SK-N-SH (cell line): Measurements from ENCODE around the gene NEU2. TPM values are rescaled to one million over a fixed set of nuclear protein-coding genes. Genes with fewer than 3 reads are reported as not detected.

Experiments
- CTCF ChIA-PET: fragments of 300-600, 350-600 bp; formaldehyde crosslinking; extraction: SDS; loops from one replicate; lab custom pipeline; 2021; lab: Yijun Ruan, JAX
- POLR2A ChIA-PET: fragments of 350-600 bp; sonication (Branson Sonifier 250); formaldehyde crosslinking; extraction: SDS; loops from one replicate; lab custom pipeline; 2020; ENCODE audit warnings: antibody characterized with exemption, inconsistent platforms; lab: Yijun Ruan, JAX
- DNase-seq: peaks from one replicate; pipeline ENCODE4 v3.0.0; 2012
- H2AFZ ChIP-seq: fragments of 200-600 bp; sonication (generic); 2 replicates; pipeline ENCODE4 v1.8.1; 2016; ENCODE audit warnings: antibody characterized with exemption, mild to moderate bottlenecking, low read depth
- H3F3A ChIP-seq: fragments of 200-600 bp; sonication (generic); replicated peaks from 2 replicates; pipeline ENCODE3; 2016; ENCODE audit warnings: antibody characterized with exemption, mild to moderate bottlenecking; ENCODE audit not compliant: insufficient read depth
- H3K27ac ChIP-seq, 2 experiments: fragments of 200-500 bp in 1 of 2; fragments of 200-600 bp in 1 of 2; sonication (Bioruptor generic) in 1 of 2; sonication (generic), shearing (Covaris generic) in 1 of 2; 2 replicates each; pipeline versions ENCODE4 v1.5.1 to v1.6.1; 2014 to 2016; ENCODE audit warnings: low read depth in 2 of 2, inconsistent platforms in 1 of 2, low read length in 1 of 2, mild to moderate bottlenecking in 1 of 2, mixed read lengths in 1 of 2
- H3K27me3 ChIP-seq: fragments of 200-600 bp; sonication (generic), shearing (Covaris generic); 2 replicates; pipeline ENCODE4 v1.6.1; 2016; ENCODE audit warnings: mixed run types; ENCODE audit not compliant: insufficient read depth
- H3K36me3 ChIP-seq, 2 experiments: fragments of 200-500 bp in 1 of 2; fragments of 200-600 bp in 1 of 2; sonication (Bioruptor generic) in 1 of 2; sonication (generic) in 1 of 2; replicated peaks in 1 of 2; 2 replicates each; pipeline versions ENCODE3 to v1.5.1; 2014 to 2016; ENCODE audit warnings: low read length in 1 of 2, mild to moderate bottlenecking in 1 of 2; ENCODE audit not compliant: insufficient read depth in 2 of 2, control insufficient read depth in 1 of 2
- H3K4me1 ChIP-seq, 2 experiments: fragments of 200-500 bp in 1 of 2; fragments of 200-600 bp in 1 of 2; sonication (Bioruptor generic) in 1 of 2; sonication (generic), shearing (Covaris generic) in 1 of 2; 2 replicates each; pipeline versions ENCODE4 v1.5.1 to v1.6.1; 2014 to 2016; ENCODE audit warnings: low read depth in 1 of 2, low read length in 1 of 2, mixed run types in 1 of 2; ENCODE audit not compliant: insufficient read depth in 2 of 2, control insufficient read depth in 1 of 2
- H3K4me2 ChIP-seq: fragments of 200-600 bp; sonication (generic), shearing (Covaris generic); 2 replicates; pipeline ENCODE4 v1.6.1; 2017; ENCODE audit warnings: mixed run types
- H3K4me3 ChIP-seq, 2 experiments: fragments of 200-500 bp in 1 of 2; fragments of 200-600 bp in 1 of 2; sonication (Bioruptor generic) in 1 of 2; sonication (generic), shearing (Covaris generic) in 1 of 2; 2 replicates each; pipeline versions ENCODE4 v1.5.1 to v1.8.1; 2014 to 2016; ENCODE audit warnings: low read depth in 2 of 2, inconsistent platforms in 1 of 2, low read length in 1 of 2, mild to moderate bottlenecking in 1 of 2, mixed read lengths in 1 of 2, moderate library complexity in 1 of 2
- H3K79me2 ChIP-seq: fragments of 200-600 bp; sonication (generic); 2 replicates; pipeline ENCODE4 v1.8.1; 2017; ENCODE audit warnings: mild to moderate bottlenecking; ENCODE audit not compliant: insufficient read depth
- H3K9ac ChIP-seq: fragments of 200-600 bp; sonication (generic); 2 replicates; pipeline ENCODE4 v1.6.1; 2017; ENCODE audit warnings: mixed run types
- H3K9me2 ChIP-seq: fragments of 200-600 bp; sonication (generic); 2 replicates; pipeline ENCODE4 v1.6.1; 2017; ENCODE audit warnings: mixed run types
- H3K9me3 ChIP-seq: fragments of 200-600 bp; sonication (generic); 2 replicates; pipeline ENCODE4 v1.6.1; 2017; ENCODE audit warnings: mixed run types, mild to moderate bottlenecking, moderate library complexity
- H4K20me1 ChIP-seq: fragments of 200-600 bp; sonication (generic); 2 replicates; pipeline ENCODE4 v1.6.1; 2017; ENCODE audit warnings: mild to moderate bottlenecking, mixed run types; ENCODE audit not compliant: insufficient read depth
- FOXJ3 ChIP-seq: sonication (generic); formaldehyde crosslinking; IDR thresholded peaks from 2 replicates; pipeline ENCODE4 v1.5.1; 2020; ENCODE audit warnings: mild to moderate bottlenecking, missing genetic modification reagents
- GATA2 ChIP-seq: sonication (generic); formaldehyde crosslinking; IDR thresholded peaks from 2 replicates; pipeline ENCODE4 v1.5.0; 2020; ENCODE audit warnings: mild to moderate bottlenecking, missing genetic modification reagents
- JUND ChIP-seq: IDR thresholded peaks from 2 replicates; pipeline ENCODE4 v1.4.0; 2012
- MEF2A ChIP-seq: IDR thresholded peaks from 2 replicates; pipeline ENCODE4 v1.4.0; 2012; ENCODE audit warnings: low read depth, borderline replicate concordance
- MXI1 ChIP-seq: IDR thresholded peaks from 2 replicates; pipeline ENCODE4 v1.6.1; 2012; ENCODE audit warnings: mild to moderate bottlenecking, low read depth, low read length, improper control_type of control experiment
- NFIC ChIP-seq: IDR thresholded peaks from 2 replicates; pipeline ENCODE4 v1.4.0; 2012; ENCODE audit warnings: borderline replicate concordance
- POLR2AphosphoS5 ChIP-seq: IDR thresholded peaks from 2 replicates; pipeline ENCODE4 v1.6.1; 2012; ENCODE audit warnings: low read depth, low read length
- SIN3A ChIP-seq: IDR thresholded peaks from 2 replicates; pipeline ENCODE4 v1.6.1; 2012; ENCODE audit warnings: low read depth, mild to moderate bottlenecking, low read length, moderate library complexity, borderline replicate concordance
- YY1 ChIP-seq: IDR thresholded peaks from 2 replicates; pipeline ENCODE4 v1.4.0; 2012; ENCODE audit warnings: low read depth, mild to moderate bottlenecking
- WGBS: methylation state at CpG from one replicate; pipeline ENCODE4 v1.1.6; 2017; ENCODE audit warnings: low lambda C conversion rate; 5-methylcytosine and 5-hydroxymethylcytosine counted together
- polyA plus RNA-seq, 3 experiments: library from polyadenylated mRNA; depleted of rRNA; stranded (reverse); fragments of >200 nt; gene quantifications; 2 replicates each; pipeline ENCODE4 v1.2.3, GENCODE V29; 2012
- TF ChIP-seq, protein P1 (sequence below): IDR thresholded peaks from 2 replicates; pipeline ENCODE4 v1.4.0; 2012; ENCODE audit warnings: low read depth
- TF ChIP-seq, protein P2 (sequence below): fragments of 200-600 bp; sonication (generic); IDR thresholded peaks from 2 replicates; pipeline ENCODE4 v1.6.1; 2017; ENCODE audit warnings: antibody characterized with exemption, mild to moderate bottlenecking, moderate library complexity

The NEU2 gene
- polyA plus RNA-seq, 1 of the 3 experiments (the other 2 are of a cell fraction) = not detected

DNA sequence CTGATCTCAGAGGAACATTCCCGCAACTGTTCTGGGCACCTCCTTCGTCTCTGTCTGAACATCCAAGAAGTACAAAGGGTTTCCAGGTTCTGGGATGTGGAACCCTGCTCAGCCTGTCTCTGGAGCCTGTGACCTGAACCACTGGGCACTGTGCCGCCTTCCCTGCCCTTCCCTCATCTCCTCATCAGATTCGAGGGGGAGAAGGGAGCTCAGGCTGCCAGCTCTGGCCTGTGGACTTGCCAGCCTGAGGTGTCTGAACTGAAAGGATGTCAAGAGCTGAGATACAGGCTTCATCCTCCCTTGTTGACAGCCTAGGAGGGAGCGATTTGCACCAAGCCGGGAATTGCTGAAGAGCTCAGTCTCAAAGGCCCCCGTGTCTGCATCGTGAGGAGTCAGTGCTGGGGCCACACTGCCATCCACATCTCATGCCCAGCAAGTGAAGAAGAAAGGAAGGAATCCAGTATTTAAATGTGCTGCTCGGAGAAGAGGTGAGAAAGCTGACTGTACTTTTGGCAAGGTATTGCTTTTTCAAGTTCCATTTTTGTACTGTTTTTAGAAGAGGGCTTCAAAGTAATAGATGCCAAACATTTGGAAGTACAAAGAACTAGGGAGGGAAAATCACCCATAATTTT, 12.6 kb downstream of the NEU2 start:
- Histone ChIP-seq H3K4me2 (no peak overlapping the region), H3K27me3 (peaks cover 11% of the 10 kb centered on the region; the same call in 1 of the 2 replicates), H2AFZ (no peak overlapping the region), H3F3A (no peaks in the 10 kb centered on the region), H3K4me3 (no peak overlapping the region), H3K9me3 (no peaks in the 10 kb centered on the region), H3K36me3 (no peaks in the 10 kb centered on the region), H3K4me1 (no peaks in the 10 kb centered on the region), H3K9me2 (no peaks in the 10 kb centered on the region), H3K79me2 (no peaks in the 10 kb centered on the region), H3K9ac (no peak overlapping the region), H3K27ac (no peak overlapping the region), H4K20me1 (no peaks in the 10 kb centered on the region)
- ChIA-PET POLR2A (interaction anchor here (0.5 kb wide), 1 partner anchor 16 kb away, joined by 3 read pairs; no protein-coding TSS in a partner anchor), CTCF (interaction anchor here (0.9 to 1.8 kb wide), 3 partner anchors 8 to 16 kb away, joined by 3 to 19 read pairs (median 4); no protein-coding TSS in a partner anchor)
- DNase-seq = no peak
- TF ChIP-seq YY1 = no peak
- 62% methylated on average over 9 of the region's 9 CpGs for WGBS

DNA sequence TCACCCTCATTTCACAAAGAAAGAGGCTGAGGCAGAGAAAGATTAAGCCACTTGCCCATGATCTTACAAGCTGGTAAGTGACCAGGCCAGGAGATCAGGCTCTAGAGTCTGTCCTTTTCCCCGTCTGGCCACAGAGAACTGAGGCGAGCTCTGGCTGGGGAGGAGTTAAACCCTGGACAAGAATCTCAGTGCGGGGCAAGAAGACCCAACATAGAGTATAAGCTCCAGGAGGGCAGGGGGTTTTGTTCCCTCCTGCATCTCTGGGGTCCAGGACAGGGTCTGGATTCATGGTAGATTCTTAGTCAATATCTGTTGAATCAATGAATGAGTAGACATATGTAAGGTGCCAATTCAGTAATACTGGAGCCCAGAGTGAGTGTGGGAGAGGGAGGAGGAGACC, 14.7 kb downstream of the NEU2 start:
- CTCF ChIA-PET = interaction anchor here (0.8 to 1.9 kb wide), 3 partner anchors 17 to 172 kb away, joined by 4 to 6 read pairs (median 4); no protein-coding TSS in a partner anchor
- WGBS = 71% methylated on average over 3 of the region's 3 CpGs
- TF ChIP-seq POLR2AphosphoS5 = no peak
- no peak for TF ChIP-seq SIN3A
- TF ChIP-seq, protein P1, sequence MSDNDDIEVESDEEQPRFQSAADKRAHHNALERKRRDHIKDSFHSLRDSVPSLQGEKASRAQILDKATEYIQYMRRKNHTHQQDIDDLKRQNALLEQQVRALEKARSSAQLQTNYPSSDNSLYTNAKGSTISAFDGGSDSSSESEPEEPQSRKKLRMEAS = no peak
- TF ChIP-seq GATA2 (CRISPR knock-in tag) = no peak
- no peak for TF ChIP-seq MXI1
- TF ChIP-seq, protein P2, sequence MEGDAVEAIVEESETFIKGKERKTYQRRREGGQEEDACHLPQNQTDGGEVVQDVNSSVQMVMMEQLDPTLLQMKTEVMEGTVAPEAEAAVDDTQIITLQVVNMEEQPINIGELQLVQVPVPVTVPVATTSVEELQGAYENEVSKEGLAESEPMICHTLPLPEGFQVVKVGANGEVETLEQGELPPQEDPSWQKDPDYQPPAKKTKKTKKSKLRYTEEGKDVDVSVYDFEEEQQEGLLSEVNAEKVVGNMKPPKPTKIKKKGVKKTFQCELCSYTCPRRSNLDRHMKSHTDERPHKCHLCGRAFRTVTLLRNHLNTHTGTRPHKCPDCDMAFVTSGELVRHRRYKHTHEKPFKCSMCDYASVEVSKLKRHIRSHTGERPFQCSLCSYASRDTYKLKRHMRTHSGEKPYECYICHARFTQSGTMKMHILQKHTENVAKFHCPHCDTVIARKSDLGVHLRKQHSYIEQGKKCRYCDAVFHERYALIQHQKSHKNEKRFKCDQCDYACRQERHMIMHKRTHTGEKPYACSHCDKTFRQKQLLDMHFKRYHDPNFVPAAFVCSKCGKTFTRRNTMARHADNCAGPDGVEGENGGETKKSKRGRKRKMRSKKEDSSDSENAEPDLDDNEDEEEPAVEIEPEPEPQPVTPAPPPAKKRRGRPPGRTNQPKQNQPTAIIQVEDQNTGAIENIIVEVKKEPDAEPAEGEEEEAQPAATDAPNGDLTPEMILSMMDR = no peak
- TF ChIP-seq JUND = no peak
- TF ChIP-seq YY1 = no peak
- no peak for TF ChIP-seq FOXJ3 (CRISPR knock-in tag)
- TF ChIP-seq MEF2A = no peak
- no peak for TF ChIP-seq NFIC

More for the DNA sequence above, 14.7 kb downstream of the NEU2 start:
- no peaks in the 10 kb centered on the region for H4K20me1 ChIP-seq
- no peak overlapping the region for H2AFZ ChIP-seq
- no peaks in the 10 kb centered on the region for H3K4me1 ChIP-seq
- H3K9me2 ChIP-seq = no peaks in the 10 kb centered on the region
- no peaks in the 10 kb centered on the region for H3K79me2 ChIP-seq
- H3F3A ChIP-seq = no peaks in the 10 kb centered on the region
- H3K27ac ChIP-seq = no peak overlapping the region
- no peak overlapping the region for H3K4me2 ChIP-seq
- no peak overlapping the region for H3K4me3 ChIP-seq
- H3K9me3 ChIP-seq = no peaks in the 10 kb centered on the region
- peaks cover 7% of the 10 kb centered on the region; the same call in 1 of the 2 replicates for H3K27me3 ChIP-seq
- no peak overlapping the region for H3K9ac ChIP-seq
- DNase-seq = no peak
- no peaks in the 10 kb centered on the region for H3K36me3 ChIP-seq
- POLR2A ChIA-PET = no interaction called here
